GM12878 (cell line): ENCODE results near the gene RRAD. TPM values are rescaled to one million over a fixed set of nuclear protein-coding genes. Genes with fewer than 3 reads are reported as not detected.

Experiments
- ATAC-seq: fragments of 200-7000 bp; cut with Tn5 transposase; 3 replicates; pipeline ENCODE4 v1.9.1; 2020; ENCODE audit warnings: mild to moderate bottlenecking, moderate library complexity
- BruUV-seq: library from RNA; stranded (reverse); fragments of 400-500 nt; replicated peaks from 2 replicates; lab custom pipeline; 2021; lab: Mats Ljungman, UMichigan
- CTCF ChIA-PET: fragments of 300-600 bp; sonication (Branson Sonifier 250); formaldehyde crosslinking; extraction: SDS; loops from one replicate; lab custom pipeline; 2021; ENCODE audit warnings: inconsistent platforms; lab: Yijun Ruan, JAX
- POLR2A ChIA-PET: fragments of 350-600 bp; formaldehyde crosslinking; extraction: SDS; loops from one replicate; lab custom pipeline; 2021; ENCODE audit warnings: inconsistent platforms; lab: Charles Lee
- RAD21 ChIA-PET: fragments of 300-600 bp; sonication (Branson Sonifier 250); formaldehyde crosslinking; loops from one replicate; lab custom pipeline; 2023; ENCODE audit warnings: antibody characterized with exemption; ENCODE audit not compliant: unreplicated experiment; lab: Charles Lee
- SMC1A ChIA-PET: fragments of 300-600 bp; sonication (Branson Sonifier 250); formaldehyde crosslinking; loops from one replicate; lab custom pipeline; 2023; ENCODE audit not compliant: unreplicated experiment, uncharacterized antibody; lab: Charles Lee
- DNase-seq: peaks from one replicate; pipeline ENCODE4 v3.0.0-alpha.2; 2011; ENCODE audit warnings: low read depth, low spot score
- FAIRE-seq: peaks from 3 replicates; lab custom pipeline; 2011; peaks lifted over from hg19 to GRCh38; lab: Jason Lieb, UNC
- H2AFZ ChIP-seq: 2 replicates; pipeline ENCODE4 v1.6.0; 2011; ENCODE audit warnings: low read depth, low read length, control low read depth; ENCODE audit not compliant: control insufficient read depth
- H3K27ac ChIP-seq: 2 replicates; pipeline ENCODE4 v1.5.1; 2011; ENCODE audit warnings: control low read depth; ENCODE audit not compliant: control insufficient read depth, insufficient read depth
- H3K27me3 ChIP-seq, 2 experiments: replicated peaks in 1 of 2; 2 replicates each; pipeline versions ENCODE4 v1.6.0 to v1.6.1; 2011; ENCODE audit warnings: low read length in 1 of 2; ENCODE audit not compliant: control insufficient read depth in 2 of 2, insufficient read depth in 2 of 2
- H3K36me3 ChIP-seq, 2 experiments: 2 replicates each; pipeline ENCODE4 v1.5.1; 2011; ENCODE audit warnings: low read length in 1 of 2; ENCODE audit not compliant: control insufficient read depth in 2 of 2, insufficient read depth in 2 of 2
- H3K4me1 ChIP-seq: 2 replicates; pipeline ENCODE4 v1.6.1; 2011; ENCODE audit warnings: mild to moderate bottlenecking, low read length, moderate library complexity, mixed read lengths; ENCODE audit not compliant: control insufficient read depth, insufficient read depth
- H3K4me2 ChIP-seq: 2 replicates; pipeline ENCODE4 v1.6.0; 2011; ENCODE audit warnings: control low read depth; ENCODE audit not compliant: control insufficient read depth, insufficient read depth
- H3K4me3 ChIP-seq: fragments of 200-600 bp; sonication (generic); 2 replicates; pipeline ENCODE4 v1.5.1; 2016
- H3K79me2 ChIP-seq: 2 replicates; pipeline ENCODE4 v1.6.0; 2011; ENCODE audit warnings: low read length; ENCODE audit not compliant: control insufficient read depth, insufficient read depth
- H3K9ac ChIP-seq: 2 replicates; pipeline ENCODE4 v1.8.0; 2011; ENCODE audit warnings: low read length, control low read depth, mixed read lengths; ENCODE audit not compliant: control insufficient read depth, insufficient read depth
- H3K9me3 ChIP-seq: replicated peaks from 3 replicates; pipeline ENCODE4 v1.5.1; 2011; ENCODE audit warnings: mild to moderate bottlenecking, low read length; ENCODE audit not compliant: control insufficient read depth, insufficient read depth
- H4K20me1 ChIP-seq: 2 replicates; pipeline ENCODE4 v1.6.0; 2011; ENCODE audit not compliant: control insufficient read depth, insufficient read depth
- BMI1 ChIP-seq: fragments of 450-650 bp; IDR thresholded peaks from 2 replicates; pipeline ENCODE4 v1.6.1; 2016; ENCODE audit warnings: mild to moderate bottlenecking, moderate library complexity, borderline replicate concordance
- CBFB ChIP-seq: IDR thresholded peaks from 2 replicates; pipeline ENCODE4 v1.6.1; 2016; ENCODE audit warnings: antibody characterized with exemption, low read depth
- CHD2 ChIP-seq: IDR thresholded peaks from 2 replicates; pipeline ENCODE4 v1.6.1; 2011; ENCODE audit warnings: low read depth, low read length, improper control_type of control experiment, borderline replicate concordance
- ETV6 ChIP-seq, 2 experiments: fragments of 450-650 bp in 1 of 2; IDR thresholded peaks in 1 of 2; conservative IDR thresholded peaks in 1 of 2; 2 replicates each; pipeline ENCODE4 v1.6.1; 2014; ENCODE audit warnings: antibody characterized with exemption in 1 of 2, borderline replicate concordance in 1 of 2, low read depth in 1 of 2, mild to moderate bottlenecking in 1 of 2, moderate library complexity in 1 of 2
- HSF1 ChIP-seq: fragments of 150-350 bp; IDR thresholded peaks from 2 replicates; pipeline ENCODE4 v1.6.1; 2014; ENCODE audit warnings: mild to moderate bottlenecking, low read depth, low read length
- JUNB ChIP-seq: IDR thresholded peaks from 2 replicates; pipeline ENCODE4 v1.6.1; 2016; ENCODE audit warnings: antibody characterized with exemption, mild to moderate bottlenecking
- KAT2A ChIP-seq: conservative IDR thresholded peaks from 2 replicates; pipeline ENCODE4 v1.6.1; 2011; ENCODE audit warnings: low read depth, low read length; ENCODE audit not compliant: control insufficient read depth
- MEF2B ChIP-seq: fragments of 450-650 bp; IDR thresholded peaks from 2 replicates; pipeline ENCODE4 v1.6.1; 2018; ENCODE audit warnings: mild to moderate bottlenecking, moderate library complexity; ENCODE audit not compliant: partially characterized antibody, poor library complexity, severe bottlenecking
- NRF1 ChIP-seq: conservative IDR thresholded peaks from 2 replicates; pipeline ENCODE4 v1.6.1; 2011; ENCODE audit warnings: mild to moderate bottlenecking, low read depth, low read length, improper control_type of control experiment
- POLR2A ChIP-seq: IDR thresholded peaks from 2 replicates; pipeline ENCODE4 v1.6.1; 2011; ENCODE audit warnings: low read depth, mild to moderate bottlenecking, low read length
- POLR2AphosphoS5 ChIP-seq: IDR thresholded peaks from 2 replicates; pipeline ENCODE4 v1.6.1; 2011; ENCODE audit warnings: mild to moderate bottlenecking, low read length, inconsistent platforms
- SKIL ChIP-seq: fragments of 450-650 bp; IDR thresholded peaks from 2 replicates; pipeline ENCODE4 v1.6.1; 2017; ENCODE audit warnings: mild to moderate bottlenecking, low read depth, inconsistent platforms; ENCODE audit not compliant: poor library complexity, severe bottlenecking
- SMAD5 ChIP-seq: IDR thresholded peaks from 2 replicates; pipeline ENCODE4 v1.6.1; 2016; ENCODE audit warnings: antibody characterized with exemption, low read depth
- SP1 ChIP-seq: IDR thresholded peaks from one replicate; pipeline ENCODE4 v1.6.1; 2011; ENCODE audit warnings: low read depth, low read length
- TCF12 ChIP-seq: IDR thresholded peaks from 2 replicates; pipeline ENCODE4 v1.6.1; 2011; ENCODE audit warnings: low read depth, mild to moderate bottlenecking, low read length
- WRNIP1 ChIP-seq: IDR thresholded peaks from 2 replicates; pipeline ENCODE4 v1.6.1; 2011; ENCODE audit warnings: low read depth, low read length, improper control_type of control experiment, borderline replicate concordance
- WGBS: methylation state at CpG from one replicate; pipeline ENCODE4 v1.1.6; 2016; ENCODE audit warnings: low lambda C conversion rate; ENCODE audit not compliant: insufficient replicate concordance, insufficient coverage; ENCODE audit errors: missing lambda C conversion rate; 5-methylcytosine and 5-hydroxymethylcytosine counted together
- in situ Hi-C: fragments of 300-500 bp; cut with MboI; formaldehyde crosslinking; loops from 9 replicates; pipeline ENCODE4 v1.14.3; 2018; ENCODE audit warnings: mixed read lengths
- intact Hi-C: fragments of 100-400 bp; cut with micrococcal nuclease; formaldehyde crosslinking; loops from one replicate; pipeline ENCODE4 v1.14.2; 2022; ENCODE audit not compliant: unreplicated experiment
- polyA plus RNA-seq, 11 experiments: library from polyadenylated mRNA; depleted of rRNA in 4 of 11; unstranded in 6 of 11; stranded (reverse) in 5 of 11; fragments of >200 nt; fragmentation: Nextera tagmentation in 4 of 11; fragmentation: Illumina TruSeq in 1 of 11; extraction: Ambion mirVana in 4 of 11; extraction: Trizol in 1 of 11; gene quantifications; 1 replicate in 1 of 11; 2 replicates in 10 of 11; pipeline versions ENCODE4 v1.2.1 to v1.2.3, GENCODE V29; 2011 to 2016; ENCODE audit warnings: inconsistent platforms in 2 of 11, missing spikeins in 2 of 11, low read depth in 1 of 11
- total RNA-seq, 4 experiments: library from RNA; depleted of rRNA in 3 of 4; stranded (reverse); fragments of >200 nt in 3 of 4; fragmentation: Illumina TruSeq in 1 of 4; extraction: Trizol in 1 of 4; gene quantifications; 2 replicates each; pipeline versions ENCODE4 v1.2.1 to v1.2.3, GENCODE V29; 2013 to 2021

The RRAD gene
- total and polyA plus RNA-seq, 10 of the 15 experiments (the other 5 are each of a cell fraction or from before 2014, with no cell fraction given): 0.11 to 8.5 (median 2.8) TPM

- Histone ChIP-seq H3K9me3 (no peaks in the 10 kb centered on the region), H3K36me3 (no peaks in the 10 kb centered on the region; a peak in 1 of 4 replicates), H3K9ac (no peak overlapping the region), H3K27ac (no peak overlapping the region), H2AFZ (no peak overlapping the region), H4K20me1 (no peaks in the 10 kb centered on the region), H3K27me3 (no peaks in the 10 kb centered on the region), H3K4me1 (peaks cover 19% of the 10 kb centered on the region), H3K4me2 (no peak overlapping the region), H3K4me3 (no peak overlapping the region), H3K79me2 (no peaks in the 10 kb centered on the region)
- ATAC-seq (no peak), DNase-seq (no peak), FAIRE-seq (no peak)
- no peak for TF ChIP-seq TCF12
- TF ChIP-seq BMI1: no peak
- TF ChIP-seq POLR2A: no peak
- TF ChIP-seq POLR2AphosphoS5: no peak
- TF ChIP-seq SP1: no peak
- TF ChIP-seq HSF1: no peak
- TF ChIP-seq NRF1: no peak
- no peak for TF ChIP-seq KAT2A
- no peak for TF ChIP-seq JUNB
- no peak for TF ChIP-seq SKIL
- no peak for TF ChIP-seq SMAD5
- TF ChIP-seq MEF2B: no peak
- TF ChIP-seq CBFB: no peak
- TF ChIP-seq WRNIP1: no peak
- TF ChIP-seq CHD2: no peak
- no peak for TF ChIP-seq ETV6 (conservative IDR thresholded peaks at IDR 0.05 in 1 of 2, IDR thresholded peaks at IDR 0.05 in 1 of 2; ENCODE audit: borderline replicate concordance in 1 of 2, low read depth in 1 of 2)
- WGBS: 10% methylated on average over 5 of the region's 5 CpGs
- in situ Hi-C loops (no loop called here), intact Hi-C loops (loop anchor here (1.0 kb wide), 1 partner anchor 52 kb away; no protein-coding TSS in a partner anchor)
- RAD21 ChIA-PET: interaction anchor here (0.7 to 1.1 kb wide), 2 partner anchors 14 to 71 kb away, joined by 3 to 6 read pairs; no protein-coding TSS in a partner anchor
- CTCF ChIA-PET: interaction anchor here (0.6 to 2.2 kb wide), 12 partner anchors 12 to 275 kb away, joined by 3 to 8 read pairs (median 4); no protein-coding TSS in a partner anchor
- SMC1A ChIA-PET: interaction anchor here (0.6 kb wide), 1 partner anchor 226 kb away, joined by 3 read pairs; no protein-coding TSS in a partner anchor
- BruUV-seq: no TSS peak
- POLR2A ChIA-PET: no interaction called here
Observed at GRCh38 chr16:66946974-66947301, 21.6 kb upstream of the RRAD start.
